ENCODE data around the gene GLIS1.

Gene GLIS1

DNA sequence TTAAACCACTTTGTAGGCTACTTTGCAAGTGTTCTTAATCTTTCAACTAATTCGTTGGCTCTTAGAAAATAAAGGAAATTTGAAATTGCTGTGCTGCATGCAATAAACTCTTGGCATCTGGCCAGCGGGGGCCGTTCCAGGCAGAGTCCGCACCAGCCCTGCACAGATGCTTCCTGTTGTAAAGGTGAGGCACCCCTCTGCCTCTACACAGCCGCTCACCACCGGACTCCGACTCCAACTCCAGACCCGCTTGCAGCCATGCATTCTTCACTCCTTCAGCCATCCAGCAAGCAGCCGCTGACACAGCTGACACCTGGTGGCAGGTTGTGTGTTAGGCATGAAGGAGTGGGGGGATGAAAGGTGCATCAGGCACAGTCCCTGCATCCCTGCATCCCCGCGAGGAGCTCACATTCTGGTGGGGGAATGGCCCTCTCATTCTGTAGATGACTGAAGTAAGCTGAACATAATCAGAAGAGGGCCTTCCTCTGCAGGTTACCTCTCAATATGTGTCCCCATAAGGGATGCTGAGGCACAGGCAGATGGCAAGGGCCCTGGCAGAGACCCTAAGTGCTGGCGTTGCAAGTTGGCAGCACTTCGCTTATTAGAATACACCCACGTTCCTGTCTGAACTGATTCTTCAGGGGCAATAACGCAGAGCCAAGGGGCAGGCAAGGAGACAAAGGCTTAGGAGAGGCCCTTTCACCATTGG, 56.8 kb downstream of the GLIS1 start:
- in situ Hi-C loops (cut with HindIII; ENCODE audit: low sequenced_read_pairs): no loop called here

DNA sequence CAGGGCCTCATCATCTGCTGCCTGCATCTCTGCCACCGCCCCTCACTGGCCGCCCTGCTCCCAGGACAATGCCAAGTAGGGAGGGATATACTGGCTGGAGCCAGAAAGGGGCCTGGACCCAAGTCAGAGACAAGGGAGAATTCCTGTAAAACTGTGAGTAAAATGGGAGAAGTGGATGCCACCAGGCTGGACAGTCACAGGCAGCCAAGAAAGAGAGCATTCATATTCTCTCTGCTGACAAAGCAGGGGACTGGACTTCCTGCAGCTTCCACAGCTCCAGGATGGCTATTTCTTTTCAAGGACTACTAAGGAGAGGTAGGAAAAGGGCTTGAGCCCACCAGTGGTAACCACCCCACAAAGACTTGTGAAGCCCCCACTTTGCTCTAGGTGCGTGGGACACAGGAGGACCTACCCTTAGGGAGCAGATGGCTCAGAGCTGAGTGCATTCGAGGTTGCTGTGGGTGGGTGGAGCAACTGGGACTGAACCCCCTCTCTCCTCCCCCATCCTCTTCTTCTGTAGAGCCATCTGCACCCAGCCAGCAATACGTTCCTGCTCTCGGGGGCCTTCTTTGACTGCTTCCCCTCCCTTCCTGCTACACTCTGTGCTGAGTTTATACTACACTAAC, 57.5 kb downstream of the GLIS1 start:
- in situ Hi-C loops (cut with HindIII; ENCODE audit: low sequenced_read_pairs): no loop called here

DNA sequence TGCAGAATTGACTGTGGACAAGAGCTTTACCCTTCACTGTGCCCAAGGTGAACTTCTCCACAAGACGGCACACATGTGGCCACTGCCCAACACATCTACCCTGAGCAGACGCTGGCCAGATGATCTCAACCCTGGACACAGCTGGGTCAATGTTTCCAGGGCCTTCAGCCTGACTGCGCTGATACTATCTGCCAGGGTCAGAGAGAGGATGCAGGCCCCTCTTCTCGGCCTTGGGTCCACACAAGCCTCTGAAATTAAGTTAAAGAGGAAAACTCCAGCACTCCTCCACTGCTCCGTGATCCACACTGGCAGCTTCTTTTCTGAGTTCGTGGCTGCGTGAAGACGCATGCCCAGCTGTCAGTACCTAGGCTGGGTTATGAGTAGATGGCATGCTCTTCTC, 58.1 kb downstream of the GLIS1 start:
- in situ Hi-C loops (cut with HindIII; ENCODE audit: low sequenced_read_pairs): no loop called here

DNA sequence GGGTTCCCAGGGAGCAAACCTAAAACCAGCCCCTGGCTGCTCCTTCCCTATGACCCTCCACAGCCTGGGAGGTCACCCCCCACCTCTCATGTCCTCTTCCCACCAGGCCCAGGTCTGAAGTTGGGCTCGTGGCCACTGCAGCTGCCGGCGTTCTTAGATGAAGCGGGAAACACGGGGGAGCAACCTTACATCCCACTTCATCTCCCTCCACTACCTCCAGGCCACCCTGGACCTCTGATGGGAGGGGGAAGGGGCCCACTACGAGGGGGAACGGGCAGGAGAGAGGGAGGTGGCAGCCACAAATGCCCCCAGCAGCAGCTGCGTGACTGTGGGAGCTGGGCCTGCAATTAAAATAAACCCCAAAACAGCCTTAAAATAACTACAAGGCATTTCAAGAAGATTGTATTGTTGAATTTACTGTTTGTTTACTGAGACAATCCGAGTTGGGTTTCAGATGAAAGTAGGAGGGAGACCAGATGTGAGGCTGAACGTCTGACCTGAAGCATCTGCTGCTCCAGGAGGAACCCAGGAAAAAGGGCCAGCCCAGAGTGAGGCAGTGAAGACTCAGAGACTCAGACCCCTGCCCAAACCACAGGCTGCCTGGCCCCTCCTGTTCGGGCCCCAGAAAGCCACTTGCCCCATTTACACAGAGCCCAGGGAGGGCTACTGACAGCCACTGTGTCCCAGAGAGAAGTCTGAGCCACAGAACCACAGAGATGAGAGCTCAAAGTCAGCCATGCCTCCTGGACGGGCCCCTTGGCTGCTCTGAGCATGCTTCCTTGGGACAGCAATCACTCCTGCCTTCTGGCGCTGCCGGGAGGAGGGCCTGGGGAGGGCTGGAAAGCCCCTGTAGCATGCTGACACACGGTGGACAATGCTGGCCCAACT, 59.8 kb downstream of the GLIS1 start:
- in situ Hi-C loops (cut with HindIII; ENCODE audit: low sequenced_read_pairs): no loop called here

DNA sequence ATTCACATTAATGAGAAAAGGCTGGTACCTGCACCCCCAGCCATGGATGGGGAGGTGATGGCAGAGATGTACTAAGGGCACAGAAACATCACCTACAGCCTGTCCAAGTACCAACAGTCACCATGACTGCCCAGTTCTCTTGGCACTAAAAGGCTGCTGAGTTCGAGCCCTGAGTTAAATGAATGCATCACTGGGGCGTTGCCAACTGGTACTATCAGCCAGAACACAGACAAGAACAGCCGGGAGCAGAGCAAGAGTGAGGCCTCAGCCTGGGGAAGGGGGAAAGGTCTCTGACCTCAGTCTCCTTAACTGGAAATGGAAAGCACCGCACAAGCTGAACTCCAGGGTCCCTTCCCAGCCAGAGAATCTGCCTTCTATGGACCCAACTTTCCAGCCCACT, 60.5 kb downstream of the GLIS1 start:
- in situ Hi-C loops (cut with HindIII; ENCODE audit: low sequenced_read_pairs): no loop called here

DNA sequence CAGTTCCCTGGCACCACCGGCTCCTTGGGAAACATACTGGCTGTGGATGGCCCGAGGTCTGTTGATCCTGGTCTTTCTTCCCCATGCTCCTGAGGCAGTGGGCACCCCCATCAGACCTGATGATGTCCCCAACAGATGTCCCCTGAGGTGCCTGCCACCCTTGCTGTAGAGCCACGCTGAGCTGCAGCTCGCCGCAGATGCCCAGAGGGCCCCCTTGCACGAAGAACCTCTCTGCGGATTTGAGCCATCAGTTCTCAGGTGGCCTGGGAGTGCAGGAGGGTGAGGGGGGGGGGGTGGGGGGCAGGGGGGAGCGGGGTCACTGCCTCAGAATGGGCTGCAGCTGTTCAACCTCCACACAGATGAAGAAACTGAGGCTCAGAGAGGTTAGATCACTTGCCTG, 60.9 kb downstream of the GLIS1 start:
- in situ Hi-C loops (cut with HindIII; ENCODE audit: low sequenced_read_pairs): no loop called here

DNA sequence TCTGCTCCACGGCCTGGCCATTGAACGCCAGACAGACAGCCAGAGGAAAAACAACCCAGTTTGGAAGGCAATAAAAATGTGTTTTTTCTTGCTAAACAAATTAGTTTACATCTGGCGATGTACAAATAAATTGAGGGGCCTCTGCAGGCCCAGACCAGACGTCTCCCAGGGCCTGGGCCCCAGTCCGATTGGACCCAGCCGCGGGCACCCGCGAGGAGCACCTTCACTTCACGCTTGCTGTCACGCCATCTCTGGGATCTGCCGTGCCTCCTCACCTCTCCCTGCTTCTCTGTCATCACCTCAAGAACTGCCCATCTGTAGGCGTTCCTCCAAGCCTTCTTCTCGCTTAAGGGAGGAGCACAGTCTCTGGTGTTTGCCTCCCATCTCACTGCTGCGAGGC, 61.5 kb downstream of the GLIS1 start:
- in situ Hi-C loops (cut with HindIII; ENCODE audit: low sequenced_read_pairs): no loop called here

DNA sequence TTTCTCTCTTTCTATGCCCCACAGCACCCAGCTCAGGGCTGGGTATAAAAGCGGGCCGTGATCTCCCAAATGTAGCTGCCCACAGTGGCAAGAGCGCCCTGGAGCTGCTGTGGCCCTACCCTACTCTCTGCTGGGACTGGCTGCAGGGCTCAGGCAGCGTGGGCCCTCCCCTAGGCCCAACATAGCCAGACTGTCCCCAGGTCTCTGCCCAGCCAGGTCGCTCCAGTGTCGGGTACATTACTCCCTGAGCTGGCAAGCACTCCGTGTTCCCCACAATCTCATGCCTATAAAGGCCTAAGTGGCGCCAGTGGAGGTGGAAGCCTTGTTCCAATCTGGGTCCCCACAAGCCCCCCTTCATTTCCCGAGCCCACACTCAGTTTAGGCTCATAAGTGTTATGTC, 66.2 kb downstream of the GLIS1 start:
- in situ Hi-C loops (cut with HindIII; ENCODE audit: low sequenced_read_pairs): no loop called here

DNA sequence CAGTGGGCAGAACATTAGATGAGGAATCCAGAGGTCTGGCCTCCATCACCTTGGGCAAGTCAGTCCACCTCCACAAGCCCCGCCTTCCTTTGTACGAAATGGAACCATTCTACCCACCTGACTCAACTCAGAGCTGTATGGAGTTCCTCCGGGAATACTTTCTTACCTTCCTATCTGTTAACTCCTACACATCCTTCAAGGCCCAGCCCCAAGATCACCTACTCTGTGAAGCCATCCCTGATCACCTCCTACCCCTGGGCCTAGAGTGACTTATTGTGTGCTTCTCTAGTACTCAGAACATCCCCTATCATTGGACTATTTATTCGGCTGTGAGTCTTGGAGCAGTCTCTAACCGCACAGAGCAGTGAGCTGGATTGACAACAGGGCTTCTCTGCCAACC, 66.7 kb downstream of the GLIS1 start:
- in situ Hi-C loops (cut with HindIII; ENCODE audit: low sequenced_read_pairs): no loop called here

DNA sequence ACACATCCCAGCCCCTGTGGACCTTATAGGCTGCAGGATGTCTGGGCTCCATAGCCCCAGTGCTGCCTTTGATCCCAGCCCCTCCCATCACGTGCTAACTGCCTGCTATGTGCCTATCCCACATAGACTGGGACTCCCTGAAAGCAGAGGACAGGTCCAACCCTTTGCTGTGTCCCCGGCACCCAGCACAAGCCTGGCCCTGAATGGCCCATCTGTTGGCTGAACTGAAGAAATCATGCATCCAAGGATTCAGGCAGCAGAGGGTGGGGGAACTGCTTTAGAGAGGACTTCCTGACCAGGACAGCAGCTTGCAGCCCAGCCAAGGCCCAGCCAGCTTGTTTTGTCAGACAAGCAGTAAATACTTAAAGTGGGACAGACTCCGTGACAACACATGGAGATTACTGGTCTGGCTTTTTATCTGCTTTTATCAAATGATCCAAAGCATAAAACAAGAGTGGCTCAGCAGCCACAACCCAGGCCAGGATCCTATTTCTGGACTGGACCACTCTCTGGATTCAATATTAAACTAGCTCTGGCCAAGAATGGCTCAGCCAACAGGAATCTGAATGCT, 69.3 kb downstream of the GLIS1 start:
- in situ Hi-C loops (cut with HindIII; ENCODE audit: low sequenced_read_pairs): no loop called here

DNA sequence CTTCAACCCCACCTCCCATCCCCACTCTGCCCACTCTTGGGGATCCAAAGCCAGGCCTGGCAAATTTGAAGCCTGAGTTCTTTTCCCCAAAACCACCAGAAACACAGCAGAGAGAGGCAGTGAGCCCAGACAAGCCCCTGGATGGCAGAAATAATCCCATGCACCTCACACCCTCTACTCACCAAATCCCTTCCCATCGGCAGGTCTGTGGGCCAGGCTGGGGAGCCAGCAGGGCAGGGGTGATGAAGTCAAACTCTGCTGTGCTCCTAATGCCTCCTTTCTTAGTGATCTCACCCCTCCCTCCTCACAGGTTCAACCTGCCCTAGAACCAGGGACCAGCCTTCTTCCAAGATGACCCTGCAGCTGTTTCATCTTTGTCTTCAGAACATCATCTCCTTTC, 72.4 kb downstream of the GLIS1 start:
- in situ Hi-C loops (cut with HindIII; ENCODE audit: low sequenced_read_pairs): no loop called here

DNA sequence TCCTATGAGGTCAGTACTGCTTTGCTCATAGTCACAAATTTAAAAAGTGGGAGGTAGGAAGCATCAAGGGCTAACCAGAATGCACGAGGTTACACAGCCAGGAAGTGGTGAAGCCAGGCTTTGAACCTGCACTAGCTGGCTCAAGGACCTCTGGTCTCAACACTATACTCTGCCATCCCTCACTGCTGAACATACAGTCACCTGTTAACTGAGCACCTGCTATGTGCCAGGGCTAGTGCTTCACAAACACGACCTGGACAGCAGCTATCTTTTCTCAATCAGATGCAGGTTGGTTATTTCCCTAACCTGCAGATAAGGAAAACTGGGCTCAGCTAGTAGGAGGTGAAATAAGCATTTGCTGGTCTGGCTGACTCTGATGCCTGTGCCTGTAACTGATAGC, 73.0 kb downstream of the GLIS1 start:
- in situ Hi-C loops (cut with HindIII; ENCODE audit: low sequenced_read_pairs): no loop called here

DNA sequence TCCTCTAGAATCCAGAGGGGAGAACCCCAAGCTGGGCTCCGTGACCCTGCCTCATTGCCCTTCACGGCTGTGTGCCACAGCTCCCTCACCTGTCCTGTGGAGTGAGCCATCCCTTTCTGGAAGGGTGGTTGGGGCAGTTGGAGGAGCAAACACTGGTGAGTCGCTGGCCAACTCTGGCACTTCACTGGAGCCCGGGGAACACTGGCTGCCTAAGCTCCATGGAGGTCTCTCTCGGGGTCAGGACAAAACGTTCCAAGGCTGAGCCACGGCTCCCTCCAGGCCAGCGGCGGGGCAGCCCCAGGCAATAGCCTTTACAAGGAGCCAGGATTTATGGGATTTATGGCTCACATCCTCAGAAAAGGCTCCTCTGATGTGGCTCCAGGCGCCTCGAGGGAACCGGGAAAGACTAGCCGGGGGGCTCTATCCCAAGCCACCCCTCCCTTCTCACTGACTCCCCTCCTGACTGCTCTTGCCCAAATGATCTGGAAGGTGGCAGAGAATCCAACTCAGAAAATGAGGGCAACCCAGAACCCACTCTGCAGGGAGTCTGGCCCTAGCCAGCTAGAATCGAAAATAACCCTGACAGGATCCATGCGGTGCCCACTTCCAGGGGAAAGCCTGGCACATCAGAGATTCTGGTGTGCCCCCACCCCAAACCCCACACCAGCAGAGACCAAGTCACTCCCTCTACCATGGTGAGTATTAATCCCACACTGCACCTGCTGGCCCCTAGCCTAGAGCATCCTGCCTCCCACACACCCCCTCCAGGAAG, 75.2 kb downstream of the GLIS1 start:
- in situ Hi-C loops (cut with HindIII; ENCODE audit: low sequenced_read_pairs): no loop called here

DNA sequence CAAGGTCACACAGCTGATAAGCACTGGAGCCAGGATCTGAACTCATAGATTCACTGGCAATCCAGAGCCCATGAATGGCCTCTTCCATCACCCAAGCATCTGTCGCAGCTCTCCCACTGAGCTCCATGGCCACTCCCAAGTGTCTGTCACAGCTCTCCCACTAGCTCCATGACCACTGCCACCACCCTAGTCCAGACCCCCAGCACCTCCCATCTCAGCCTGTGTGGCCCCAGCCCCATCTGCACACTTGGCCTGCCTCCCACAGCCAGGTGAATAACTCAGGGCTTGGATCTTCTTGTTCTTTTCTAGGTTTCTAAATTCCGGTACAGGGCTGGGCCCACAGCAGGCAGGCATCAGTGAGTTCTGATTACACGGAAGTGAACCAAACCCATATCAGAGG, 76.0 kb downstream of the GLIS1 start:
- in situ Hi-C loops (cut with HindIII; ENCODE audit: low sequenced_read_pairs): no loop called here

DNA sequence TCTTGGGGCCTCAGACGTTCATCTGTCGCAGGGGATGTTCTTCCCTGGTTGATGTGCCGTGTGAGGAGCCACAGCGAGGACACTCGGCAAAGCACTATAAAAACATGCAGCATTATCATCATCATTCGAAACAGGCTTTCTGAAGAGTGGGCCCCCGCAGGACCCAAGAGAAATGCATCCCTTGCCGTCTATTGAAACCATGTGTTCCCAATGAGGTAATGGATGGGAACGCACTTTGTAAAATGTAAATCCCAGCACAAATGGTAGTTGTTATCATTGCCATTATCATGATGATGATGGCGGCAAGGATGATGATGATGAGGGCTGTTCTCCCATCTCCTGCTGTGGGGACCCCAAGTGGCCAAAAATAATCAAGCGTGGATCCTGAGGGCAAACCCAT, 76.8 kb downstream of the GLIS1 start:
- in situ Hi-C loops (cut with HindIII; ENCODE audit: low sequenced_read_pairs): no loop called here

DNA sequence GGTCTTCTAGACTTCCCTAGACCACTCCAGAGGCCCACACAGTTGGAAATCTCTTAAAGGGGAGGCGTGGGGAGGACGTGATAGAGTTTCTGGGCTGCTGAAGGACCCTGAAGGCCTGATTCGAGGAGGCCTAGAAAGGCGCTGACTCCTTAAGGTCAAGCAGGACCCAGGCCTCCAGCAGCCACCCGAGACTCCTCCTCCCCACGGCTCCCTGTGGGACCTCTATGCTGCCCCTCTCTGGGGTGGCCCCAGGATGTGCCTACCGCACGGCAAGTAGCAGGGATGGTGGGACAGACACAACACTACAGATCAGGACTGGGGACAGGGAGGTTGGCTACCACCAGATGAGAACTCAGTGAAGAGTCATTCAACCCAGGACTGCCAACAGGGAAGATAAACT, 77.5 kb downstream of the GLIS1 start:
- in situ Hi-C loops (cut with HindIII; ENCODE audit: low sequenced_read_pairs): no loop called here

DNA sequence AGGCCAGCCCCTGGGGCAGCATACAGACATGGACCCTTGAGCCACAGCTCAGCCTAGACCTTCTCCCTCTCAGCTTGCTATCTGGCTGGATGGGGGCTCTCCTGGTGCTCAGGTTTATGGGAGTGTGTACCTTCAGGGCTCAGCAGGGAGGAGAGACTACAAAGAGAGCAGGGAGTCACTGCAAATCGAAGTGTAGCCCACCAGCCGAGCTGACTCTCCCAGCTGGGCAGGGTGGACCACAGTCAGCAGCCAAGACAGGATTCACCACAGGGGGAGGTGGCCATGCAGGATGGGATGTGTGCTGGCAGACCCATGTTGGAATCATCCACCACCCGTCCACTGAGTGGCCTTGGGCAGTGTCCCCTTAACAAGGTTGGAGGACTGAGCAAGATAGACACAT, 78.3 kb downstream of the GLIS1 start:
- in situ Hi-C loops (cut with HindIII; ENCODE audit: low sequenced_read_pairs): no loop called here

DNA sequence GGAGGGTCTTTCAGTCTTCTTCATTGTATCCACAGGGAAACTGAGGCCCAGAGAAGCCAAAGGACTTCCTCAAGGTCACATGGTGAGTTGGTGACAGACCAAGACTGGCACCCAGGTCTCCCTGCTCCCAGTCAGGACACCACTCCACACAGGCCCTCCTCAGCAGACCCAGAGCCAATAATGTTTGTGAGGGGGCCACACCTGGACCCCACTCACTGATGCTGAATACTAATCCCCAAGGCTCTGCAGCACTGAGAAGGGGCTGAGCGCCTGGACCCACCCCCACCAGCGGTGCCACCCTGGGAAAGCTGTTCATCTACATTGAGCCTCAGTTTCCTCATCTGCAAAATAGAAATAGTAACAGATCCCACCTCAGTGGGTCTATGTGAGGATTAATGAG, 79.5 kb downstream of the GLIS1 start:
- in situ Hi-C loops (cut with HindIII; ENCODE audit: low sequenced_read_pairs): no loop called here

DNA sequence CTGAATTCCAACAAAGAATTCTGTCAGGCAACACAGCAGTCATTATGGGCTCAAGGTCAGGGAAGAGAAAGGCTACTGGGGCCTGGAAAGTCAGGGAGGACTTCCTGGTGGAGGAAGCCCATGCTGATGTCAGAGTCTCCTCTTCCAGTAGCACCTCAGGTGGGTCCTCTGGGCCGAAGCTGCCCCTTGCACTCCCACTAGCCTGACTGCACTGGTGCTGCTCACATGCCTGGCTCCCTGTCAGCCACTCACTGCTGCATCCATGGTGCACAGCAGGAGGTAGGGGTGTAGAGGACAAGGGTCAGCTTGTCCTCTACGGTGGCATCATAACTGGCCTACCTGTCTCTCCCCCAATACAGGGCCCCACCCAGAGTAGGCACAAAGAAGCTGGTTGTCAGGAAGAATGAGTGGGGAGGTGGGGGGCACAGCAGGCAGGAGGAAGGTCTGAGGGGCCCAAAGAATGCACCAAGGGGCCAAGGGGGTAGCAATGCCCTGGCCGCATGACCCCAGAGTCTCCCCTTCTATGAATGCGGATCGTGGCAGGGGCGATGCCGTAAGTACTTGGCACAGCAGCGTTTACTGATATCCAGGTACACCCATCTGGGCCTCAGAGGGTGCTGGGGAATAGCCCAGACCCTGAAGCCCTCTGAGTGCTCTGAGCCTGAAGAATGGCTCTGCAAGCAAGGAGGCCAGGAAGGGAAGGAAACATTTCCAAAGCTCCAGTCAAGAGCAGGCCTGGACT, 80.3 kb downstream of the GLIS1 start:
- in situ Hi-C loops (cut with HindIII; ENCODE audit: low sequenced_read_pairs): no loop called here

DNA sequence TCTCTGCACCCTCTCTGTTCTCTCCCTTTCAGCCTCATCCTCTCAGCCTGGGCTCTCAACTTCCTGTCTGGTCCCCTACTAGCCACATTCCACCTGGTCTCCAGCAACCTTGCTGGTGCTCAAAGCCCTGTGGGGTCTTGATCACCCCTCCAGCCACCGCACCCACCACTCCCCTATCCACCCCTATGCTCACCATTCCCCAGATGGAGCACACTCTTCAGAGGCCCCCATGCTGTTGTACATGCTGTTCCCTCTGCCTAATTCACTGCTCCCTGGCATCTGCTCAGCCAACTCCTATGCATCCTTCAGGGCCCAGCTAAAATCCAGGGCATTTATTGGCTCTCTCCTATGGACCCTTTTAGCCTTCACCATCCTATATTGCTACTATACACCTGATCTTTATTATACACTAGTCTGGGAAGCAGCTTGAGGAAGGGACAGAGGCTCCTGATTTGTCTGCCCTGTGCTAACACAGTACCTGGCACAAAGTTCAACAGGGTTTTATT, 81.0 kb downstream of the GLIS1 start:
- in situ Hi-C loops (cut with HindIII; ENCODE audit: low sequenced_read_pairs): no loop called here

Data from DLD1 (cell line).